SK-N-SH treated with all-trans-retinoic acid at 6 μM for 48 hours (cell line): Measurements from ENCODE around the gene USP15.
"Not testable (repeated sequence)": the region's sequence is repeated elsewhere in the genome, so short reads cannot be mapped to it uniquely, and the experiment has no call there.

Experiments used
- ATAC-seq: fragments of 200-7000 bp; cut with Tn5 transposase; 3 replicates; pipeline ENCODE4 v1.9.1; 2020; ENCODE audit warnings: mild to moderate bottlenecking, moderate library complexity
- ARNTL ChIP-seq: fragments of 450-650 bp; formaldehyde crosslinking; IDR thresholded peaks from 2 replicates; pipeline ENCODE4 v1.5.0; 2020; ENCODE audit warnings: low read depth, mild to moderate bottlenecking, moderate library complexity, borderline replicate concordance
- CSDC2 ChIP-seq: fragments of 250-450 bp; sonication (Bioruptor Pico); IDR thresholded peaks from 2 replicates; pipeline ENCODE4 v1.5.0; 2020; ENCODE audit warnings: mild to moderate bottlenecking, moderate library complexity
- ESRRG ChIP-seq: fragments of 250-450 bp; sonication (Bioruptor Pico); IDR thresholded peaks from 2 replicates; pipeline ENCODE4 v1.6.1; 2021; ENCODE audit warnings: mild to moderate bottlenecking
- GLIS3 ChIP-seq: fragments of 250-450 bp; sonication (Bioruptor Pico); IDR thresholded peaks from 2 replicates; pipeline ENCODE4 v1.5.0; 2020; ENCODE audit warnings: mild to moderate bottlenecking, moderate library complexity
- ISL1 ChIP-seq: fragments of 250-450 bp; sonication (Bioruptor Pico); IDR thresholded peaks from 2 replicates; pipeline ENCODE4 v2.1.2; 2022; ENCODE audit warnings: mild to moderate bottlenecking, moderate library complexity
- PPARA ChIP-seq: fragments of 250-450 bp; sonication (Bioruptor Pico); IDR thresholded peaks from 2 replicates; pipeline ENCODE4 v1.5.0; 2020; ENCODE audit warnings: mild to moderate bottlenecking, borderline replicate concordance
- SNAI2 ChIP-seq: fragments of 250-450 bp; sonication (Bioruptor Pico); IDR thresholded peaks from 2 replicates; pipeline ENCODE4 v1.5.0; 2020; ENCODE audit warnings: mild to moderate bottlenecking, moderate library complexity
- TCF4 ChIP-seq: fragments of 250-450 bp; sonication (Bioruptor Pico); IDR thresholded peaks from 2 replicates; pipeline ENCODE4 v1.8.0; 2021; ENCODE audit warnings: mild to moderate bottlenecking, moderate library complexity, borderline replicate concordance
- TOX ChIP-seq: fragments of 250-450 bp; sonication (Bioruptor Pico); IDR thresholded peaks from 2 replicates; pipeline ENCODE4 v1.8.0; 2021; ENCODE audit warnings: mild to moderate bottlenecking, moderate library complexity, borderline replicate concordance
- ZC3H10 ChIP-seq: fragments of 250-450 bp; sonication (Bioruptor Pico); IDR thresholded peaks from 2 replicates; pipeline ENCODE4 v1.5.1; 2021; ENCODE audit warnings: mild to moderate bottlenecking, moderate library complexity
- ZFP3 ChIP-seq: fragments of 250-450 bp; sonication (Bioruptor Pico); IDR thresholded peaks from 2 replicates; pipeline ENCODE4 v1.5.0; 2020; ENCODE audit warnings: mild to moderate bottlenecking, moderate library complexity
- ZFP30 ChIP-seq: fragments of 450-650 bp; formaldehyde crosslinking; IDR thresholded peaks from 2 replicates; pipeline ENCODE4 v1.5.0; 2022; ENCODE audit warnings: mild to moderate bottlenecking, moderate library complexity
- ZNF565 ChIP-seq: fragments of 450-650 bp; formaldehyde crosslinking; conservative IDR thresholded peaks from 2 replicates; pipeline ENCODE4 v1.5.0; 2020; ENCODE audit warnings: low read depth, mild to moderate bottlenecking, moderate library complexity
- ZNF70 ChIP-seq: fragments of 450-650 bp; formaldehyde crosslinking; IDR thresholded peaks from 2 replicates; pipeline ENCODE4 v1.5.0; 2020; ENCODE audit warnings: mild to moderate bottlenecking, moderate library complexity
- TF ChIP-seq, protein P1 (sequence below): fragments of 250-450 bp; sonication (Bioruptor Pico); IDR thresholded peaks from 2 replicates; pipeline ENCODE4 v1.5.0; 2020; ENCODE audit warnings: mild to moderate bottlenecking, moderate library complexity
- TF ChIP-seq, protein P2 (sequence below): fragments of 250-450 bp; sonication (Bioruptor Pico); IDR thresholded peaks from 2 replicates; pipeline ENCODE4 v1.8.0; 2021; ENCODE audit warnings: low read depth, mild to moderate bottlenecking, moderate library complexity, borderline replicate concordance
- TF ChIP-seq, protein P3 (sequence below): fragments of 250-450 bp; sonication (Bioruptor Pico); IDR thresholded peaks from 2 replicates; pipeline ENCODE4 v1.8.0; 2020; ENCODE audit warnings: mild to moderate bottlenecking, moderate library complexity, borderline replicate concordance

Gene USP15

DNA sequence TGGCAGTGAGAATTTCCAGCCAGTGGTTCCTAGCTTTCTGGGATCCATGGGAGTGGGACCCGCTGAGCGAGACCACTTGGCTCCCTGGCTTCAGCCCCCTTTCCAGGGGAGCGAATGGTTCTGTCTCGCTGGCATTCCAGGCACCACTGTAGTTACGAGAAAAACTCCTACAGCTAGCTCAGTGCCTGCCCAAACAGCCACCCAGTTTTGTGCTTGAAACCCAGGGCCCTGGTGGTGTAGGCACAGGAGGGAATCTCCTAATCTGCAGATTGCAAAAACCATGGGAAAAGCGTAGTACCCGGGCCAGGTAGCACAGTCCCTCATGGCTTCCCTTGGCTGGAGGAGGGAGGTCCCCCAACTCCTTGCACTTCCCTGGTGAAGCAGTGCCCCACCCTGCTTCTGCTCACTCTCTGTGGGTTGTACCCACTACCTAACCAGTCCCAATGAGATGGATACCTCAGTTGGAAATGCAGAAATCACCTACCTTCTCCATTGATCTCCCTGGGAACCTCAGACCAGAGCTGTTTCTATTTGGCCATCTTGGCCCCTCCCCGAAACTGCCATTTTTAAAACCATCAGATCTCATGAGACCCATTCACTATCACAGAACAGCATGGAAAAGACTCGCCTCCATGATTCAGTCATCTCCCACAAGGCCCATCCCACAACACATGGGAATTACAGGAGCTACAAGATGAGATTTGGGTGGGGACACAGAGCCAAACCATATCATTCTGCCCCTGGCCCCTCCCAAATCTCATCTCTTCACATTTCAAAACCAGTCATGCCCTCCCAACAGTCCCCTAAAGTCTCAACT lies 83.3 kb downstream of the USP15 start:
- not testable (repeated sequence) for ATAC-seq

GRCh38 chr12:62344731-62345556 lies 84.7 kb downstream of the USP15 start:
- ATAC-seq: not testable (repeated sequence)

DNA sequence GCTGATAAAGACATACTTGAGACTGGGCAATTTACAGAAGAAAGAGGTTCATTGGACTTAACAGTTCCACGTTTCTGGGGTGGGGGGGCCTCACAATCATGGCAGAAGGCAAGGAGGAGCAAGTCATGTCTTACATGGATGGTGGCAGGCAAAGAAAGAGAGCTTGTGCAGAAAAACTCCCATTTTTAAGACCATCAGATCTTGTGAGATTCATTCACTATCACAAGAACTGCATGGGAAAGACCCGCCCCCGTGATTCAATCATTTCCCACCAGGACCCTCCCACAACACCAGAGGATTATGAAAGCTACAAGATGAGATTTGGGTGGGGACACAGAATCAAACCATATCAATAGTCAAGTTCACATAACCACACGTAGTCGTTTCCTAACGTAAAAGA lies 85.5 kb downstream of the USP15 start:
- TF ChIP-seq TCF4 (no peak), CSDC2 (no peak)
- ATAC-seq: no peak

- ATAC-seq: no peak
- TF ChIP-seq TCF4 (no peak), TOX (CRISPR knock-in tag) (no peak), PPARA (CRISPR knock-in tag) (no peak), ISL1 (CRISPR knock-in tag) (no peak), GLIS3 (CRISPR knock-in tag) (no peak), ZNF70 (CRISPR knock-in tag) (no peak), ARNTL (CRISPR knock-in tag) (no peak), ZNF565 (CRISPR knock-in tag) (no peak)
- TF ChIP-seq, protein P1, sequence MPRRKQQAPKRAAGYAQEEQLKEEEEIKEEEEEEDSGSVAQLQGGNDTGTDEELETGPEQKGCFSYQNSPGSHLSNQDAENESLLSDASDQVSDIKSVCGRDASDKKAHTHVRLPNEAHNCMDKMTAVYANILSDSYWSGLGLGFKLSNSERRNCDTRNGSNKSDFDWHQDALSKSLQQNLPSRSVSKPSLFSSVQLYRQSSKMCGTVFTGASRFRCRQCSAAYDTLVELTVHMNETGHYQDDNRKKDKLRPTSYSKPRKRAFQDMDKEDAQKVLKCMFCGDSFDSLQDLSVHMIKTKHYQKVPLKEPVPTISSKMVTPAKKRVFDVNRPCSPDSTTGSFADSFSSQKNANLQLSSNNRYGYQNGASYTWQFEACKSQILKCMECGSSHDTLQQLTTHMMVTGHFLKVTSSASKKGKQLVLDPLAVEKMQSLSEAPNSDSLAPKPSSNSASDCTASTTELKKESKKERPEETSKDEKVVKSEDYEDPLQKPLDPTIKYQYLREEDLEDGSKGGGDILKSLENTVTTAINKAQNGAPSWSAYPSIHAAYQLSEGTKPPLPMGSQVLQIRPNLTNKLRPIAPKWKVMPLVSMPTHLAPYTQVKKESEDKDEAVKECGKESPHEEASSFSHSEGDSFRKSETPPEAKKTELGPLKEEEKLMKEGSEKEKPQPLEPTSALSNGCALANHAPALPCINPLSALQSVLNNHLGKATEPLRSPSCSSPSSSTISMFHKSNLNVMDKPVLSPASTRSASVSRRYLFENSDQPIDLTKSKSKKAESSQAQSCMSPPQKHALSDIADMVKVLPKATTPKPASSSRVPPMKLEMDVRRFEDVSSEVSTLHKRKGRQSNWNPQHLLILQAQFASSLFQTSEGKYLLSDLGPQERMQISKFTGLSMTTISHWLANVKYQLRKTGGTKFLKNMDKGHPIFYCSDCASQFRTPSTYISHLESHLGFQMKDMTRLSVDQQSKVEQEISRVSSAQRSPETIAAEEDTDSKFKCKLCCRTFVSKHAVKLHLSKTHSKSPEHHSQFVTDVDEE: no peak
- TF ChIP-seq, protein P2, sequence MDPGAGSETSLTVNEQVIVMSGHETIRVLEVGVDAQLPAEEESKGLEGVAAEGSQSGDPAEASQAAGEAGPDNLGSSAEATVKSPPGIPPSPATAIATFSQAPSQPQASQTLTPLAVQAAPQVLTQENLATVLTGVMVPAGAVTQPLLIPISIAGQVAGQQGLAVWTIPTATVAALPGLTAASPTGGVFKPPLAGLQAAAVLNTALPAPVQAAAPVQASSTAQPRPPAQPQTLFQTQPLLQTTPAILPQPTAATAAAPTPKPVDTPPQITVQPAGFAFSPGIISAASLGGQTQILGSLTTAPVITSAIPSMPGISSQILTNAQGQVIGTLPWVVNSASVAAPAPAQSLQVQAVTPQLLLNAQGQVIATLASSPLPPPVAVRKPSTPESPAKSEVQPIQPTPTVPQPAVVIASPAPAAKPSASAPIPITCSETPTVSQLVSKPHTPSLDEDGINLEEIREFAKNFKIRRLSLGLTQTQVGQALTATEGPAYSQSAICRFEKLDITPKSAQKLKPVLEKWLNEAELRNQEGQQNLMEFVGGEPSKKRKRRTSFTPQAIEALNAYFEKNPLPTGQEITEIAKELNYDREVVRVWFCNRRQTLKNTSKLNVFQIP (CRISPR knock-in tag): no peak
Observed at GRCh38 chr12:62346817-62347216, 86.6 kb downstream of the USP15 start.

DNA sequence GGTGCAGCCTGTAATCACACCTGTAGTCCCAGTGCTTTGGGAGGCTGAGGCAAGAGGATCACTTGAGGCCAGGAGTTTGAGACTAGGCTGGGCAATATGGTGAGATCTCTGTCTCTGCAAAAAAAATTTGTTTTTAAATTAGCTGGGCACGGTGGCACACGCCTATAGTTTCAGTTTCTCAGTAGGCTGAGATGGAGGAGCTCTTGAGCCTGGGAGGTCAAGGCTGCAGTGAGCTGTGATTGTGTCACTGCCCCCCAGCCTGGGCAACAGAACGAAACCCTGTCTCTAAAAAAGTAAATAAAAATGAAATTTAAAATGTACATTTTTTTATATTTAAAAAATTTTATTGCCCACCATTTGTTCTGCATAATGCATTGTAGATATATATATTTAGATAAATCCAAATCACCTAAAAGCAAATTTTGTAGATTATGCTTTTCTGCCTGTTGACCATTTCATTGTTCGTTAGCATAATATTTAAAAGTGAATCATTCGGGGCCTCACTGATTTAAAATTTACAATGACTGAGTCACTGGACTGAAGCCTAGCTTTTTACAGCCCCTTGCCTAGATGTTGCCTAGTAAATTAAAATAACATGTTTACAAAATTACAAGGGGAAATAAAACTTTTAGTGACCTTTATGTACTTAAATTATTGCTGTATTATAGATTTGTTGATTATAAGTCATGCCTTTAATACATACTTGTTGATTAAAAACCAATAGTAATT lies 87.9 kb downstream of the USP15 start:
- 0 out of 3 replicates have a peak, but pooled peaks have one; percentile 22 for ATAC-seq
- TF ChIP-seq SNAI2 (CRISPR knock-in tag) (no peak), ZC3H10 (CRISPR knock-in tag) (no peak), TCF4 (no peak), PPARA (CRISPR knock-in tag) (no peak), ZFP3 (no peak), CSDC2 (no peak), ZFP30 (CRISPR knock-in tag) (no peak), ISL1 (CRISPR knock-in tag) (no peak), ESRRG (CRISPR knock-in tag) (no peak), TOX (CRISPR knock-in tag) (no peak)
- TF ChIP-seq, protein P3, sequence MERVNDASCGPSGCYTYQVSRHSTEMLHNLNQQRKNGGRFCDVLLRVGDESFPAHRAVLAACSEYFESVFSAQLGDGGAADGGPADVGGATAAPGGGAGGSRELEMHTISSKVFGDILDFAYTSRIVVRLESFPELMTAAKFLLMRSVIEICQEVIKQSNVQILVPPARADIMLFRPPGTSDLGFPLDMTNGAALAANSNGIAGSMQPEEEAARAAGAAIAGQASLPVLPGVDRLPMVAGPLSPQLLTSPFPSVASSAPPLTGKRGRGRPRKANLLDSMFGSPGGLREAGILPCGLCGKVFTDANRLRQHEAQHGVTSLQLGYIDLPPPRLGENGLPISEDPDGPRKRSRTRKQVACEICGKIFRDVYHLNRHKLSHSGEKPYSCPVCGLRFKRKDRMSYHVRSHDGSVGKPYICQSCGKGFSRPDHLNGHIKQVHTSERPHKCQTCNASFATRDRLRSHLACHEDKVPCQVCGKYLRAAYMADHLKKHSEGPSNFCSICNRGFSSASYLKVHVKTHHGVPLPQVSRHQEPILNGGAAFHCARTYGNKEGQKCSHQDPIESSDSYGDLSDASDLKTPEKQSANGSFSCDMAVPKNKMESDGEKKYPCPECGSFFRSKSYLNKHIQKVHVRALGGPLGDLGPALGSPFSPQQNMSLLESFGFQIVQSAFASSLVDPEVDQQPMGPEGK (CRISPR knock-in tag): no peak
- TF ChIP-seq, protein P1: no peak
